ENCODE results near the gene MTR. TPM values are rescaled to one million over a fixed set of nuclear protein-coding genes. Genes with fewer than 3 reads are reported as not detected.

The MTR gene
- total and polyA plus RNA-seq, 2 experiments from 2014 or later, result 23.9 to 61.7 TPM

DNA sequence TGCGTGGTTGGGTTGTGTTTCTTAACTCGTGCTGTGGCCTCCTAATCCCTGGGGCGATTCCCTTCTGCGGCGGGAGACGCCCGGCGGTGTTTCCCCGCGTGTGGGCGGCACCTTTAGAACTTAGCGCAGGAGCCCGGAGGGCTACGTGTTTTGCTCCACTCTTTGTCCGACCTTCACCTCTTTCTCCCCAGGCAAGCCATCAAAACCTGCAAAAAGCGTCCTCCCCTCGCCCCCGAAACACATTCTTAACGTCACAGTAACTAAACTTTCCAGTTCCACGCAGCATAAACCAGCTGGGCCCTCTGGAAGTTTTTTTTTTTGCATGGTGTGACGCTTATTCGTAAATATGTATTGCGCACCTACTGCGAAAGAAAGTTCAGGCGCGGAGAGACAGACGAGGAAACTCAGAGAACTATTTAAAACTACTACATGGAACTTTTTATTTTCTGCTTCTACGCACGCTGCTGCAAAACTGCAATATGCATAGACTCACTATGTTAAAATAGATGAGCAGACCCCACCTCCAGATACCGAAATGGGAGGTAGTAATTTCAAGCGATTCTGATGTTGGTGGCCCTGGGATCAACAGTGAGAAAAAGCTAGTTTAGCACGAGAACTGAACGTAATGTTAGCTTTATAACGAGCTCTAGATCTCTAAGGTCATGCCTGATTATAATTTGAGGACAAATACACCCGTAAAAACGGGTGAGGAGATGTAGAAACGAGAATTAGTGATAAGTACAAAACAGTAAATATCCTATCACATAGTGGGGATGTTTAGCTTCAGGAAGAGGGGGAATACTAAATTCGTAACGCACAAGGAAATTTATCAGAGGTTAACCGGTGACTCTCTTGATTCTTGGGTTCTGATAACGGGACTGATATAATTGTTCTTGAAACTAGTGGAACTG is 920 bp downstream of the MTR start:
- H3K4me1 ChIP-seq (ENCODE audit: low read depth), result peaks cover 26% of the 10 kb centered on the region
- no peaks in the 10 kb centered on the region for H3K9me3 ChIP-seq (ENCODE audit: low read depth)
- peak; percentile 34 to 55 for DNase-seq (ENCODE audit: low read depth in 1 of 2, low spot score in 1 of 2)
- H3K27me3 ChIP-seq, result no peaks in the 10 kb centered on the region
- peak overlapping the region; percentile 93 for H3K4me3 ChIP-seq
- peak overlapping the region; percentile 92 for H3K27ac ChIP-seq
- H3K36me3 ChIP-seq, result no peaks in the 10 kb centered on the region
- TF ChIP-seq, protein P1, sequence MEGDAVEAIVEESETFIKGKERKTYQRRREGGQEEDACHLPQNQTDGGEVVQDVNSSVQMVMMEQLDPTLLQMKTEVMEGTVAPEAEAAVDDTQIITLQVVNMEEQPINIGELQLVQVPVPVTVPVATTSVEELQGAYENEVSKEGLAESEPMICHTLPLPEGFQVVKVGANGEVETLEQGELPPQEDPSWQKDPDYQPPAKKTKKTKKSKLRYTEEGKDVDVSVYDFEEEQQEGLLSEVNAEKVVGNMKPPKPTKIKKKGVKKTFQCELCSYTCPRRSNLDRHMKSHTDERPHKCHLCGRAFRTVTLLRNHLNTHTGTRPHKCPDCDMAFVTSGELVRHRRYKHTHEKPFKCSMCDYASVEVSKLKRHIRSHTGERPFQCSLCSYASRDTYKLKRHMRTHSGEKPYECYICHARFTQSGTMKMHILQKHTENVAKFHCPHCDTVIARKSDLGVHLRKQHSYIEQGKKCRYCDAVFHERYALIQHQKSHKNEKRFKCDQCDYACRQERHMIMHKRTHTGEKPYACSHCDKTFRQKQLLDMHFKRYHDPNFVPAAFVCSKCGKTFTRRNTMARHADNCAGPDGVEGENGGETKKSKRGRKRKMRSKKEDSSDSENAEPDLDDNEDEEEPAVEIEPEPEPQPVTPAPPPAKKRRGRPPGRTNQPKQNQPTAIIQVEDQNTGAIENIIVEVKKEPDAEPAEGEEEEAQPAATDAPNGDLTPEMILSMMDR (IDR thresholded peaks at IDR 0.05; ENCODE audit: low read depth, low read length), result no peak

DNA sequence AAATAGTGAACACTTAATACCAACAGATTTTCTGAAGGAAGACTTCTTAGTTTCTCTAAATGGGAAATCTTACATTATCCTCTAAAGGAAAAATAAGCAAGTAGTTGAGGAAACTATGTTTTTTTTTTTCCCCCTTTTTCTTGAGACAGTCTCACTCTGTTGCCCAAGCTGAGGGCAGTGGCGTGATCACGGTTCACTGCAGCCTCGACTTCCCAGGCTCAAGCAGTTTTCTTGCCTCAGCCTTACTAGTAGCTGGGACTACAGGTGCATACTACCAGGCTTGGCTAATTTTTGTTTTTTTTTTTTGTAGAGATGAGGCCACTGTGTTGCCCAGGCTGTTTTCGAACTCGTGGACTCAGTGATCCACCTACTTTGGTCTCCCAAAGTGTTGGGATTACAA is 3.9 kb downstream of the MTR start:
- H3K36me3 ChIP-seq, result peaks cover 1% of the 10 kb centered on the region
- DNase-seq (ENCODE audit: low read depth in 1 of 2, low spot score in 1 of 2), result no peak
- TF ChIP-seq, protein P1 (IDR thresholded peaks at IDR 0.05; ENCODE audit: low read depth, low read length), result no peak
- peaks cover 26% of the 10 kb centered on the region for H3K4me1 ChIP-seq (ENCODE audit: low read depth)
- H3K9me3 ChIP-seq (ENCODE audit: low read depth), result no peaks in the 10 kb centered on the region
- peak overlapping the region; percentile 53 for H3K27ac ChIP-seq
- no peak overlapping the region for H3K4me3 ChIP-seq
- no peaks in the 10 kb centered on the region for H3K27me3 ChIP-seq

DNA sequence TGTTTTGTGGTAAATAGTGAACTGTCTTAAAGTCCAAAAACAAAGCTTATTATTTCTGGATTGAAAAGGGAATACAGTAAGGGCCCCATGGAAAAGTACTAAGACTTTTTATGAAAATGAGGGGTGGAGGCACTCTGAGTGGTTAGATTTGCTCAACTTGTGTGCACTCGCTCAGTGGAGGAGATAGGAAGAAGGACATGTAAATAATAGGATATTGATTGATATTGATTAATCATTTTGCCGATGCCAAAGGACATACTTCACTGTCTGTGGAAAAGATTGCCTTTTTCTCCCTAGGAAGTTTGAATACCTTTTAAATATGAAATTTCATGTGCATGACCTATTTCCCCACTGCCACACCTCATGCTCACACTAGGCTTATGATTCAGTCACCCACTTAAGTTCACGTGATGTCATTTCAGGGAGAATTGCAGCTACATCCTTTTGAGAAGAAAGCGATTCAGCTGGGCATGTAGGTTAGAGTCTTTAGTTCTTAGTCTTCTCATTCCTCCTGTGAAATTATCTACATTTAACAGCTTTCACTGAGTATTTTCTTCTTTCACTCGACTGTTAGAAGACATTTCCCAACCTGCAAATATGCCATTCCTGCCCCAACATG is 5.0 kb downstream of the MTR start:
- H3K36me3 ChIP-seq, result peaks cover 10% of the 10 kb centered on the region
- no peak overlapping the region for H3K27ac ChIP-seq
- peaks cover 26% of the 10 kb centered on the region for H3K4me1 ChIP-seq (ENCODE audit: low read depth)
- no peaks in the 10 kb centered on the region for H3K9me3 ChIP-seq (ENCODE audit: low read depth)
- no peak overlapping the region for H3K4me3 ChIP-seq
- peak in 1 of 2 donors; percentile 2 for DNase-seq (ENCODE audit: low read depth in 1 of 2, low spot score in 1 of 2)
- no peaks in the 10 kb centered on the region for H3K27me3 ChIP-seq
- TF ChIP-seq, protein P1 (IDR thresholded peaks at IDR 0.05; ENCODE audit: low read depth, low read length), result no peak

GRCh38 chr1:236800623-236801022 is 5.5 kb downstream of the MTR start:
- H3K4me3 ChIP-seq, result no peak overlapping the region
- H3K36me3 ChIP-seq, result peaks cover 11% of the 10 kb centered on the region
- TF ChIP-seq, protein P1 (IDR thresholded peaks at IDR 0.05; ENCODE audit: low read depth, low read length), result no peak
- H3K9me3 ChIP-seq (ENCODE audit: low read depth), result no peaks in the 10 kb centered on the region
- peaks cover 26% of the 10 kb centered on the region for H3K4me1 ChIP-seq (ENCODE audit: low read depth)
- H3K27ac ChIP-seq, result no peak overlapping the region
- DNase-seq (ENCODE audit: low read depth in 1 of 2, low spot score in 1 of 2), result no peak
- H3K27me3 ChIP-seq, result no peaks in the 10 kb centered on the region

- no peaks in the 10 kb centered on the region for H3K27me3 ChIP-seq
- no peak for DNase-seq (ENCODE audit: low read depth in 1 of 2, low spot score in 1 of 2)
- H3K27ac ChIP-seq, result no peak overlapping the region
- TF ChIP-seq, protein P1 (IDR thresholded peaks at IDR 0.05; ENCODE audit: low read depth, low read length), result no peak
- no peak overlapping the region for H3K4me3 ChIP-seq
- peaks cover 11% of the 10 kb centered on the region for H3K36me3 ChIP-seq
- H3K4me1 ChIP-seq (ENCODE audit: low read depth), result peaks cover 18% of the 10 kb centered on the region
- H3K9me3 ChIP-seq (ENCODE audit: low read depth), result no peaks in the 10 kb centered on the region
These were observed 7.2 kb downstream of the MTR start for GRCh38 chr1:236802264-236802663.
